Naive B cell (primary cell): Measurements from ENCODE around the gene VAMP2. TPM values are rescaled to one million over a fixed set of nuclear protein-coding genes. Genes with fewer than 3 reads are reported as not detected.

ENCODE experiments used
- ATAC-seq, 2 donors: fragments of 150-1000 bp; cut with Tn5 transposase; 2 replicates each; pipeline ENCODE4 v1.10.0; 2021; ENCODE audit warnings: low read depth in 2 of 2, mild to moderate bottlenecking in 2 of 2, moderate library complexity in 2 of 2
- DNase-seq: peaks from one replicate; pipeline ENCODE4 v3.0.0; 2022
- H3K27ac Mint-ChIP-seq, 6 donors: one replicate each; pipeline ENCODE4 v1.8.0; 2020 to 2022; ENCODE audit warnings: mild to moderate bottlenecking in 6 of 6, mixed read lengths in 6 of 6, moderate library complexity in 5 of 6, inconsistent platforms in 2 of 6
- H3K27me3 Mint-ChIP-seq, 3 donors: one replicate each; pipeline ENCODE4 v1.8.0; 2021 to 2022; ENCODE audit warnings: mixed read lengths in 3 of 3, mild to moderate bottlenecking in 1 of 3
- H3K36me3 Mint-ChIP-seq, 2 donors: one replicate each; pipeline ENCODE4 v1.8.0; 2020 to 2022; ENCODE audit warnings: mixed read lengths in 2 of 2, inconsistent platforms in 1 of 2, mild to moderate bottlenecking in 1 of 2
- H3K4me1 Mint-ChIP-seq, 3 donors: one replicate each; pipeline ENCODE4 v1.8.0; 2020 to 2022; ENCODE audit warnings: mixed read lengths in 3 of 3, inconsistent platforms in 1 of 3, mild to moderate bottlenecking in 1 of 3, moderate library complexity in 1 of 3
- H3K4me3 Mint-ChIP-seq, 8 donors: one replicate each; pipeline ENCODE4 v1.8.0; 2020 to 2022; ENCODE audit warnings: mild to moderate bottlenecking in 8 of 8, mixed read lengths in 8 of 8, moderate library complexity in 8 of 8, inconsistent platforms in 2 of 8
- H3K9me3 Mint-ChIP-seq, 7 donors: one replicate each; pipeline ENCODE4 v1.8.0; 2020 to 2022; ENCODE audit warnings: mixed read lengths in 7 of 7, mild to moderate bottlenecking in 5 of 7, inconsistent platforms in 2 of 7, moderate library complexity in 1 of 7
- polyA plus RNA-seq, 6 donors: library from polyadenylated mRNA; unstranded; fragments of 300-500 nt; fragmentation: Illumina TruSeq; gene quantifications; one replicate each; pipeline ENCODE4 v1.2.3, GENCODE V29; 2021; ENCODE audit warnings: low read depth in 6 of 6

VAMP2 gene
- polyA plus RNA-seq, 6 donors from 2014 or later = 37.8 to 89.1 (median 65.9) TPM

- no peak for ATAC-seq
- H3K4me3 Mint-ChIP-seq = no peak overlapping the region
- H3K9me3 Mint-ChIP-seq = no peaks in the 10 kb centered on the region
- no peaks in the 10 kb centered on the region for H3K27me3 Mint-ChIP-seq
- H3K36me3 Mint-ChIP-seq = no peaks in the 10 kb centered on the region
- no peak for DNase-seq
- peak overlapping the region in 1 of 6 donors; percentile 6 for H3K27ac Mint-ChIP-seq
- H3K4me1 Mint-ChIP-seq = peaks cover 16 to 24% (median 22%) of the 10 kb centered on the region in 3 donors
Measured at GRCh38 chr17:8166731-8167130, 4.0 kb upstream of the VAMP2 start.

GRCh38 chr17:8164815-8165131, 2.0 kb upstream of the VAMP2 start:
- no peak overlapping the region for H3K27ac Mint-ChIP-seq
- no peak for ATAC-seq

GRCh38 chr17:8163978-8164814, 1.4 kb upstream of the VAMP2 start:
- ATAC-seq (peak; percentile 12 to 19), DNase-seq (peak; percentile 16)
- H3K4me3 Mint-ChIP-seq = peak overlapping the region; percentile 83 to 93 (median 92)
- H3K27me3 Mint-ChIP-seq = no peaks in the 10 kb centered on the region
- peak overlapping the region in 4 of 6 donors; percentile 14 to 100 (median 97) for H3K27ac Mint-ChIP-seq
- no peaks in the 10 kb centered on the region for H3K36me3 Mint-ChIP-seq
- no peaks in the 10 kb centered on the region for H3K9me3 Mint-ChIP-seq
- peaks cover 40 to 48% (median 46%) of the 10 kb centered on the region in 3 donors for H3K4me1 Mint-ChIP-seq

More at GRCh38 chr17:8164815-8165131, 2.0 kb upstream of the VAMP2 start:
- Mint-ChIP-seq H3K4me3 (peak overlapping the region in 5 of 8 donors; percentile 30 to 92 (median 83)), H3K4me1 (peaks cover 34 to 42% (median 42%) of the 10 kb centered on the region in 3 donors), H3K36me3 (no peaks in the 10 kb centered on the region), H3K9me3 (no peaks in the 10 kb centered on the region), H3K27me3 (no peaks in the 10 kb centered on the region)
- no peak for DNase-seq

- H3K4me1 Mint-ChIP-seq = peaks cover 46 to 56% (median 53%) of the 10 kb centered on the region in 3 donors
- peaks cover 0 to 5% of the 10 kb centered on the region in 2 donors for H3K36me3 Mint-ChIP-seq
- DNase-seq (no peak), ATAC-seq (peak; percentile 11 to 22)
- H3K27me3 Mint-ChIP-seq = no peaks in the 10 kb centered on the region
- no peaks in the 10 kb centered on the region for H3K9me3 Mint-ChIP-seq
- peak overlapping the region in 5 of 6 donors; percentile 80 to 100 (median 98) for H3K27ac Mint-ChIP-seq
- peak overlapping the region; percentile 83 to 97 (median 92) for H3K4me3 Mint-ChIP-seq
Measured at GRCh38 chr17:8162997-8163977, 539 bp upstream of the VAMP2 start.

- peak overlapping the region; percentile 83 to 93 (median 90) for H3K4me3 Mint-ChIP-seq
- H3K27me3 Mint-ChIP-seq = no peaks in the 10 kb centered on the region
- H3K36me3 Mint-ChIP-seq = peaks cover 0 to 5% of the 10 kb centered on the region in 2 donors
- no peaks in the 10 kb centered on the region for H3K9me3 Mint-ChIP-seq
- no peak for DNase-seq
- peak overlapping the region in 5 of 6 donors; percentile 90 to 93 (median 91) for H3K27ac Mint-ChIP-seq
- H3K4me1 Mint-ChIP-seq = peaks cover 46 to 60% (median 53%) of the 10 kb centered on the region in 3 donors
- ATAC-seq = no peak
Measured at GRCh38 chr17:8161289-8162232, 1.2 kb downstream of the VAMP2 start.

GRCh38 chr17:8160741-8161221, 2.0 kb downstream of the VAMP2 start:
- Mint-ChIP-seq H3K36me3 (peaks cover 0 to 5% of the 10 kb centered on the region in 2 donors), H3K9me3 (no peaks in the 10 kb centered on the region), H3K27ac (peak overlapping the region in 5 of 6 donors; percentile 64 to 93 (median 91)), H3K4me1 (peaks cover 46 to 60% (median 53%) of the 10 kb centered on the region in 3 donors), H3K27me3 (no peaks in the 10 kb centered on the region), H3K4me3 (peak overlapping the region in 6 of 8 donors; percentile 83 to 93 (median 90))
- DNase-seq (no peak), ATAC-seq (no peak)

- ATAC-seq (no peak), DNase-seq (no peak)
- peaks cover 0 to 5% of the 10 kb centered on the region in 2 donors for H3K36me3 Mint-ChIP-seq
- peaks cover 46 to 60% (median 53%) of the 10 kb centered on the region in 3 donors for H3K4me1 Mint-ChIP-seq
- H3K9me3 Mint-ChIP-seq = no peaks in the 10 kb centered on the region
- H3K27me3 Mint-ChIP-seq = no peaks in the 10 kb centered on the region
- H3K4me3 Mint-ChIP-seq = peak overlapping the region in 6 of 8 donors; percentile 58 to 92 (median 84)
- peak overlapping the region in 3 of 6 donors; percentile 54 to 91 (median 74) for H3K27ac Mint-ChIP-seq
Measured at GRCh38 chr17:8160224-8160577, 2.5 kb downstream of the VAMP2 start.

GRCh38 chr17:8159459-8160223, 3.1 kb downstream of the VAMP2 start:
- Mint-ChIP-seq H3K4me1 (peaks cover 42 to 55% (median 50%) of the 10 kb centered on the region in 3 donors), H3K36me3 (peaks cover 0 to 5% of the 10 kb centered on the region in 2 donors), H3K27ac (peak overlapping the region in 3 of 6 donors; percentile 74 to 99 (median 91)), H3K4me3 (peak overlapping the region in 7 of 8 donors; percentile 1 to 92 (median 70)), H3K9me3 (no peaks in the 10 kb centered on the region), H3K27me3 (no peaks in the 10 kb centered on the region)
- DNase-seq (no peak), ATAC-seq (no peak)

GRCh38 chr17:8159032-8159400, 3.7 kb downstream of the VAMP2 start:
- no peaks in the 10 kb centered on the region for H3K9me3 Mint-ChIP-seq
- H3K4me1 Mint-ChIP-seq = peaks cover 39 to 53% (median 45%) of the 10 kb centered on the region in 3 donors
- ATAC-seq = no peak
- H3K27me3 Mint-ChIP-seq = no peaks in the 10 kb centered on the region
- peak overlapping the region in 4 of 6 donors; percentile 86 to 99 (median 98) for H3K27ac Mint-ChIP-seq
- H3K4me3 Mint-ChIP-seq = peak overlapping the region; percentile 45 to 84 (median 76)
- H3K36me3 Mint-ChIP-seq = peaks cover 4 to 5% of the 10 kb centered on the region in 2 donors
- DNase-seq = no peak

- no peaks in the 10 kb centered on the region for H3K9me3 Mint-ChIP-seq
- H3K27ac Mint-ChIP-seq = peak overlapping the region in 3 of 6 donors; percentile 98 to 99 (median 99)
- ATAC-seq = peak; percentile 18 to 24
- H3K4me1 Mint-ChIP-seq = peaks cover 38 to 53% (median 40%) of the 10 kb centered on the region in 3 donors
- no peaks in the 10 kb centered on the region for H3K27me3 Mint-ChIP-seq
- H3K36me3 Mint-ChIP-seq = peaks cover 5 to 8% of the 10 kb centered on the region in 2 donors
- peak; percentile 87 for DNase-seq
- H3K4me3 Mint-ChIP-seq = peak overlapping the region; percentile 45 to 84 (median 76)
Measured at GRCh38 chr17:8158267-8159031, 4.3 kb downstream of the VAMP2 start.
